Activated T-cell treated with anti-CD3 and anti-CD28 coated beads for 4 hours (primary cell): Measurements from ENCODE around the gene RBM20.

Experiments used
- DNase-seq: peaks from one replicate; pipeline ENCODE4 v3.0.0-alpha.2; 2020

The RBM20 gene

GRCh38 chr10:110742801-110743200 lies 98.7 kb downstream of the RBM20 start:
- no peak for DNase-seq

- DNase-seq: no peak
These were observed 100.6 kb downstream of the RBM20 start for GRCh38 chr10:110744782-110745181.

- DNase-seq: peak; percentile 30
These were observed 102.2 kb downstream of the RBM20 start for GRCh38 chr10:110746254-110746826.

- no peak for DNase-seq
These were observed 103.0 kb downstream of the RBM20 start for GRCh38 chr10:110746969-110747608.

- no peak for DNase-seq
These were observed 103.7 kb downstream of the RBM20 start for GRCh38 chr10:110747609-110748464.

DNA sequence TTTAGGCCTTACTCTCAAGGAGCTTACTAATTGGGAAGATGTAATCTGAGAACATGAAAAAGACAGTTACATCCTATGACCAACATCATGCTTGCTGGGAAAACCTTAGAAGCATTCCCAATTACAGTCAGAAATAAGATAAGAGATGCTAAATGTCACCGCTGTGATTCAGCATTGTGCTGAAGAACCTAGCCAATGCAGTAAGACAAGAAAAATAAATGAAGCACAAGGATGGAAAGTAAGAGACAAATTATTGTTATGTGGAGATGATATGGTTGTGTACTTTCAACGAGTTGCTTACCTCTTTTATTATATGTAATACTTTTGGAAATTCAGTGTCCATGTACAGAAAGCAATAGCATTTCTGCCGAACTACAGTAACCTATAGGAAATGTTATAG lies 104.8 kb downstream of the RBM20 start:
- DNase-seq: no peak

GRCh38 chr10:110750931-110751330 lies 106.8 kb downstream of the RBM20 start:
- DNase-seq: no peak

DNA sequence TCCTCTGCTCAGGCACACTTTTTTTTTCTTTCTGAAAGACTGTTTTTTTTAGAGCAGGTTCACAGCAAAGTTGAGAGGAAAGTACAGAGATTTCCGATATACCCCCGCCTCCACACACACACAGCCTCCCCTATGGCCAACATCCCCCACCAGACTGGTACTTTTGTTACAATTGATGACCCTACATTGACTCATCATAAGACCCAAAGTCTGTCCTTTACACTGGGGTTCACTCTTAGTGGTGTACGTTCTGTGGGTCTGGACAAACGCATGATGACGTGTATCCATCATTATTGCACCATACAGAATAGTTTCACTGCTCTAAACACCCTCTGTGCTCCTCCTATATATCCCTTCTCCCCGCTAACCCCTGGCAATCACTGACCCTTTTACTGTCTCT lies 107.7 kb downstream of the RBM20 start:
- DNase-seq: no peak

DNA sequence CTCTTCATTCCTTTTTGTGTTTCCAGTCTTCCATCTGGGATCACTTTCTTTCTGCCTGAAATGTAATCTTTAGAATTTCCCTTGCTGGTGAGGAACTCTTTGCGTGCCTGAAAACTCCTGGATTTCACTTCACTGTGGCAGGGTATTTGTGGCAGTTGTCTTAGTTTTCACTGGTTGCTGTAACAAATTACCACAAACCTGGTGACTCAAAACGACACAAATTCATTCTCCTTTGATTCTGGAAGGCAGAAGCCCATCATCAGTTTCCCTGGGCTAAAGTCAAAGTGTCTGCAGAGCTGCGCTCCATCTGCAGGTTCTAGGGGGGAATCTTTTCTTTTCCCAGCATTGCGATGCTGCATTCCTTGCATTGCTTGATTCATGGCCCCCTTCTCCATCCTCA lies 109.3 kb downstream of the RBM20 start:
- DNase-seq: no peak

- DNase-seq: no peak
These were observed 110.4 kb downstream of the RBM20 start for GRCh38 chr10:110754375-110755105.

DNA sequence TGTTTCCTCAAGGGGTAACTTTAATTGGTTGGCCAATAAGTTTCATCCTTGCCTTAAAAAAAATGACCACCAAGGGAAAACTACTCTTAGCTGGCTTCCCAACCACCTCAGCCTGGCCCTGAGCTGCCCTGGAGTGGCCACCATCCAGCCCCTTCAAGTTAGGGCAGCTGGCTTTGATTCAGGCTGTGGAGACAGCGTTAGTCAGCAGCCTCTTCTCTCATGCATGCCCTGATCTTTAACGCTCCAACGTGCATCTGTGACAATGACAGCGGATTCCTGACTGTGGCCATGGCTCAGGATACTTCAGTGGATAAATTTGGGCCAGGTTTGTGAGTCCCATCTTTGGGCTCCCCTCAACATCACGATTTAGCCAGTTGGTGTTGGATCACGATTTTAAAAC lies 111.6 kb downstream of the RBM20 start:
- DNase-seq: no peak

DNA sequence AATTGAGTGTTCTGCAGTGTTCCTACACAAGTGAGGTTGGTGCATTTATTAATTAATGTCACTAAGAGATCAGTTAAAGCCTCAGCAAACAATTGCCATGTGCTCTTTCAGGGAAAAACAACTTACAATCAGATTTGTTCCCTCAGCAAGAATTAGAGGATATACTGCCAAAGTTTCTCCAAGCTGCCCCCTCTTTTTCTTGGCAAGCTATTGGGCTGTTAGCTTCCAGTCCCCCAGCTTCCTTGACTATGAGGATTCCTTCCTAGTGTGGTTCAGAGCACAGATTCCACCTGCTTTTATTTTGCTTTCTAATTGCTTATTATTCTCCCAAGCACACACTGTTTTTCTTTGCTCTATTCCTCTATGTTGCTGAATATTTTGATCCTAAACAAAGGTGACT lies 112.7 kb downstream of the RBM20 start:
- DNase-seq: no peak

DNA sequence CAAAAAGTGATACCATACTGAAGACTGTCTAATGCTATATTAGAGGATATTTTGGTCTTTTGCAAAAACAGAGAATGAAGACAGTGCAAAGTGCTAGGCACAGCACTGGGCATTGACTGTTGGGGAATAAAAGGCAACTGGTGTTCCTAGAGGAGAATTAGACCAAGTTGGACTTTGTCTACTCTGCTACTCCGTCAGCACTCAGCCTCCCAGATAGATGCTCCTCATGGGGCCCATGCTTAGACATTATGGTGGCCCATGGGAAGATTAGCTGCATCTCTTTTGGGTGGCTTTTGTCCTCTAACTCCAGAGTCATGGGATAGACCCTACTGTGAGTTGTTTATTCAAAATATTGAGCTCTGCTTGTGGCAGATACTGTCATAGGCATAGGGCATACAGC lies 113.5 kb downstream of the RBM20 start:
- DNase-seq: no peak

- DNase-seq: no peak
These were observed 114.1 kb downstream of the RBM20 start for GRCh38 chr10:110758128-110758765.

- no peak for DNase-seq
These were observed 114.8 kb downstream of the RBM20 start for GRCh38 chr10:110758898-110759297.

DNA sequence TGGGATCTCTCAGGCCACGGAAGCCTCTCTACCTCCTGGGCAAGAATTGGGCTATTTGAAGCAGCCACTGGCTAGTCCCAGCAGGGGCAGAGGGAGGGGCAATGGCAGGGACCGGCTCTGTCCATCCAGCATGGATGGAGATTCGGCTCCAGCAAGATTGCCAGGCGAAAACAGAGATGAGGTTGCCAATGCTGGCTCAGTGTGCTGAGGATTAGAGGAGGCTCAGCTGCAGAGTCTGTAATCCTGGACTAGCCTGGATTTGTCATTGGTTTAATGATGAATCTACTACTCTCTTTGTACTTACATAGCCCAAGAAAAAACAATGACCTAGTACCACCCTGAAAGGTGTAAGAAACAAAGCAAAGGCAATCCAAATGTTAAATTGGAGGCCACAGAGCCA lies 115.4 kb downstream of the RBM20 start:
- no peak for DNase-seq

DNA sequence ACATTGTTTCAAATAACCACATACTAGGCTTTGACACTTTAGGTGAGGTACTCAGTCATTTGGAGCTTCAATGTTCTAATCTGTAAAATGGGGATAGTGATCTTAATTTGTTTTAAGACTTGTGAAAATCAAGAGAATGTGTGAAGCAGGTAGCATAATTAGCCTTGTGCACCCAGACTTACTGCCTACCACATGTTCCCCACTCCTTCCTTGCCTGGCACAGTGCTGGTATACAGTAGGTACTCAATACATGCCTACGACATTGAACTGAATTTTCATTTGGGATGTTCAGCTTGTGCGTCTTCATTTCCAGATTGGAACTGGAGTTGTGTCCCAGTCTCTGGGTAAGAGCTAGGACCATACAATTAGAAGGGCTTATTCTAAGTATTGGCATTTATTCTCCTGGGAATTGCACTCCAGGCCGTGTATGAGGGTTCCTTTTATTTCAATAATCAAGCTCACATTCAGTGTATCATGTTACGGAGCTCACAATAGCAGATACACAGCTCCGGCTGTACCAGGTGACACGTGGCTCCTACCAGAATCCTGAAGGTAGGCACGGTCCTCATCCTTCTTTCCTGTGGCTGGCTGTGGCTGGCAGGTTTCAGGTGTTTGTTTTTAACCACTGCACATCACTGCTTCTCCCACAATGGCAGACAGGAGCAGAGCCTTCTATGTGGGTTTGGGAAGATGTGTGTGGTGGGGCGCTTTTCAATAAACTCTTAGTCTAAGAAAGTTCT lies 118.1 kb downstream of the RBM20 start:
- no peak for DNase-seq

- no peak for DNase-seq
These were observed 118.7 kb downstream of the RBM20 start for GRCh38 chr10:110762849-110763211.

- no peak for DNase-seq
These were observed 120.2 kb downstream of the RBM20 start for GRCh38 chr10:110764378-110764777.

- no peak for DNase-seq
These were observed 120.8 kb downstream of the RBM20 start for GRCh38 chr10:110764793-110765512.

- no peak for DNase-seq
These were observed 121.6 kb downstream of the RBM20 start for GRCh38 chr10:110765513-110766319.
